ENCODE results near the gene PRRX2. TPM values are rescaled to one million over a fixed set of nuclear protein-coding genes. Genes with fewer than 3 reads are reported as not detected.

PRRX2 gene
- total and polyA plus RNA-seq, 2 of the 4 experiments (the other 2 are of a cell fraction) = 12.7 to 35.5 TPM

DNA sequence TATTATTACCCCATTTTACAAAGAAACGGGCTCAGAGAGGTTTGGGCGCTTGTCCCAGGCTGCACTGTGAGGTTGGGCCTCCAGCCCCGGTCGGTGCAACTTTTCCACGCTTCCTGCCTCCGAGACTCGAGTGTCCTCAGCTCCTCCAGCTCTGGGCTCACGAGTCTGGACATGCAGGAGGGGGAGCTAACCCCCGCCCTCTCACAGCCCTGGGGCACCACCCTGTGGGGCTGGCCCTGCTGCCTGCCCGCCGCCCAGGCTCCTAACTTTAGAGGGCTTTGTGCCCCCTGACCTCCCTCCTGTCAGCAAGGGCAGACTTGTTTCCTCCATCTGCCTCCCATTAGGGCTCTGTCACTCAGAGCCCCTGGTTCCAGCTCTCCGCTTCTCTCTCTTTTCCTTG, 19.2 kb upstream of the PRRX2 start:
- Histone ChIP-seq H2BK120ac (ENCODE audit: low read depth, low read length) (no peak overlapping the region), H3K9me3 (ENCODE audit: control insufficient read depth, insufficient read depth, low read length) (no peaks in the 10 kb centered on the region), H4K5ac (ENCODE audit: low read depth, low read length) (no peak overlapping the region), H3K4ac (ENCODE audit: low read depth, low read length) (no peak overlapping the region), H3K27me3 (ENCODE audit: control insufficient read depth, insufficient read depth, low read length) (no peaks in the 10 kb centered on the region), H2AFZ (replicated peaks; ENCODE audit: low read length, poor library complexity) (no peak overlapping the region), H2AK9ac (replicated peaks; ENCODE audit: low read depth, low read length, poor library complexity) (no peak overlapping the region), H4K20me1 (ENCODE audit: insufficient read depth, low read length) (peaks cover 4% of the 10 kb centered on the region), H3K14ac (replicated peaks; ENCODE audit: low read depth, low read length) (no peak overlapping the region), H3K23ac (ENCODE audit: low read depth, low read length) (no peak overlapping the region), H3K4me2 (ENCODE audit: low read depth, low read length) (no peak overlapping the region), H3K79me1 (ENCODE audit: low read depth in 1 of 2, low read length in 2 of 2) (peaks cover 0 to 12% of the 10 kb centered on the region in 2 experiments; a peak in 1 of 4 replicates), H3K9ac (ENCODE audit: low read depth, low read length) (no peak overlapping the region), H2BK15ac (ENCODE audit: low read depth, low read length) (no peak overlapping the region), H3K4me1 (ENCODE audit: control insufficient read depth, insufficient read depth, low read length) (peaks cover 9% of the 10 kb centered on the region; the same call in 1 of the 2 replicates), H2BK5ac (ENCODE audit: low read depth, low read length, poor library complexity, severe bottlenecking) (no peak overlapping the region), H3K9me1 (ENCODE audit: insufficient read depth, low read length) (peaks cover 6% of the 10 kb centered on the region), H3K18ac (ENCODE audit: low read depth, low read length) (no peak overlapping the region), H4K8ac (ENCODE audit: low read depth in 2 of 2, low read length in 2 of 2) (no peak overlapping the region), H2AK5ac (ENCODE audit: low read depth, low read length) (no peak overlapping the region), H4K91ac (ENCODE audit: insufficient read depth, low read depth, low read length) (no peak overlapping the region), H3K36me3 (ENCODE audit: control insufficient read depth, insufficient read depth, low read length) (no peaks in the 10 kb centered on the region), H3K56ac (ENCODE audit: extremely low read depth, insufficient read depth, low read length) (no peak overlapping the region), H3K4me3 (ENCODE audit: insufficient read depth, low read depth, low read length) (no peak overlapping the region), H2BK20ac (ENCODE audit: low read depth, low read length) (no peak overlapping the region), H3K27ac (ENCODE audit: insufficient read depth, low read length) (no peak overlapping the region)
- intact Hi-C loops (cut with micrococcal nuclease) (no loop called here), in situ Hi-C loops (cut with MboI; ENCODE audit: low sequenced_read_pairs) (no loop called here), dilution Hi-C loops (cut with HindIII; ENCODE audit: low sequenced_read_pairs, unreplicated experiment) (no loop called here)
- no peak for ATAC-seq (ENCODE audit: low read depth)
- WGBS, 2 experiments (ENCODE audit: extremely low coverage in 2 of 2, insufficient read length in 1 of 2) = 81% methylated on average over 9 of the region's 12 CpGs; no CpG with 5 or more reads in 1 of the 2 experiments
- BruUV-seq (replicated peaks) = no TSS peak
- DNase-seq = no peak
- TF ChIP-seq RAD21 (IDR thresholded peaks at IDR 0.05; ENCODE audit: low read length) (no peak), CHD1 (IDR thresholded peaks at IDR 0.05; ENCODE audit: low read depth, low read length) (no peak), FOS (IDR thresholded peaks at IDR 0.05; ENCODE audit: low read depth, low read length) (no peak), CEBPB (IDR thresholded peaks at IDR 0.05; ENCODE audit: low read depth, low read length) (no peak), NFE2L2 (IDR thresholded peaks at IDR 0.05; ENCODE audit: low read depth, low read length) (no peak), MAFK (IDR thresholded peaks at IDR 0.05; ENCODE audit: low read depth, low read length) (no peak), RFX5 (IDR thresholded peaks at IDR 0.05; ENCODE audit: low read depth, low read length) (no peak), MXI1 (IDR thresholded peaks at IDR 0.05; ENCODE audit: borderline replicate concordance, low read depth, low read length) (no peak), BHLHE40 (IDR thresholded peaks at IDR 0.05; ENCODE audit: low read depth, low read length) (no peak), RCOR1 (IDR thresholded peaks at IDR 0.05; ENCODE audit: insufficient replicate concordance, low read length) (no peak), MAZ (IDR thresholded peaks at IDR 0.05; ENCODE audit: borderline replicate concordance, low read depth, low read length) (no peak), SMC3 (IDR thresholded peaks at IDR 0.05; ENCODE audit: low read depth, low read length) (no peak), POLR2A (IDR thresholded peaks at IDR 0.05; ENCODE audit: low read depth, low read length) (no peak)
- TF ChIP-seq, protein P1, sequence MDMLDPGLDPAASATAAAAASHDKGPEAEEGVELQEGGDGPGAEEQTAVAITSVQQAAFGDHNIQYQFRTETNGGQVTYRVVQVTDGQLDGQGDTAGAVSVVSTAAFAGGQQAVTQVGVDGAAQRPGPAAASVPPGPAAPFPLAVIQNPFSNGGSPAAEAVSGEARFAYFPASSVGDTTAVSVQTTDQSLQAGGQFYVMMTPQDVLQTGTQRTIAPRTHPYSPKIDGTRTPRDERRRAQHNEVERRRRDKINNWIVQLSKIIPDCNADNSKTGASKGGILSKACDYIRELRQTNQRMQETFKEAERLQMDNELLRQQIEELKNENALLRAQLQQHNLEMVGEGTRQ (IDR thresholded peaks at IDR 0.05; ENCODE audit: low read depth, low read length) = no peak
- TF ChIP-seq, protein P2, sequence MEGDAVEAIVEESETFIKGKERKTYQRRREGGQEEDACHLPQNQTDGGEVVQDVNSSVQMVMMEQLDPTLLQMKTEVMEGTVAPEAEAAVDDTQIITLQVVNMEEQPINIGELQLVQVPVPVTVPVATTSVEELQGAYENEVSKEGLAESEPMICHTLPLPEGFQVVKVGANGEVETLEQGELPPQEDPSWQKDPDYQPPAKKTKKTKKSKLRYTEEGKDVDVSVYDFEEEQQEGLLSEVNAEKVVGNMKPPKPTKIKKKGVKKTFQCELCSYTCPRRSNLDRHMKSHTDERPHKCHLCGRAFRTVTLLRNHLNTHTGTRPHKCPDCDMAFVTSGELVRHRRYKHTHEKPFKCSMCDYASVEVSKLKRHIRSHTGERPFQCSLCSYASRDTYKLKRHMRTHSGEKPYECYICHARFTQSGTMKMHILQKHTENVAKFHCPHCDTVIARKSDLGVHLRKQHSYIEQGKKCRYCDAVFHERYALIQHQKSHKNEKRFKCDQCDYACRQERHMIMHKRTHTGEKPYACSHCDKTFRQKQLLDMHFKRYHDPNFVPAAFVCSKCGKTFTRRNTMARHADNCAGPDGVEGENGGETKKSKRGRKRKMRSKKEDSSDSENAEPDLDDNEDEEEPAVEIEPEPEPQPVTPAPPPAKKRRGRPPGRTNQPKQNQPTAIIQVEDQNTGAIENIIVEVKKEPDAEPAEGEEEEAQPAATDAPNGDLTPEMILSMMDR (conservative IDR thresholded peaks at IDR 0.05; ENCODE audit: low read depth, low read length) = no peak
- TF ChIP-seq, protein P3, sequence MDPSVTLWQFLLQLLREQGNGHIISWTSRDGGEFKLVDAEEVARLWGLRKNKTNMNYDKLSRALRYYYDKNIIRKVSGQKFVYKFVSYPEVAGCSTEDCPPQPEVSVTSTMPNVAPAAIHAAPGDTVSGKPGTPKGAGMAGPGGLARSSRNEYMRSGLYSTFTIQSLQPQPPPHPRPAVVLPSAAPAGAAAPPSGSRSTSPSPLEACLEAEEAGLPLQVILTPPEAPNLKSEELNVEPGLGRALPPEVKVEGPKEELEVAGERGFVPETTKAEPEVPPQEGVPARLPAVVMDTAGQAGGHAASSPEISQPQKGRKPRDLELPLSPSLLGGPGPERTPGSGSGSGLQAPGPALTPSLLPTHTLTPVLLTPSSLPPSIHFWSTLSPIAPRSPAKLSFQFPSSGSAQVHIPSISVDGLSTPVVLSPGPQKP (IDR thresholded peaks at IDR 0.05; ENCODE audit: borderline replicate concordance, low read depth, low read length) = no peak
- POLR2A ChIA-PET (ENCODE audit: unreplicated experiment) = no interaction called here
- CTCF ChIA-PET = no interaction called here

Data from IMR-90 (cell line).